GM23338 (cell line): Measurements from ENCODE around the gene CSPG4. TPM values are rescaled to one million over a fixed set of nuclear protein-coding genes. Genes with fewer than 3 reads are reported as not detected.
"Not testable (repeated sequence)": the region's sequence is repeated elsewhere in the genome, so short reads cannot be mapped to it uniquely, and the experiment has no call there.

Experiments
- ATAC-seq: fragments of 200-7000 bp; cut with Tn5 transposase; 3 replicates; pipeline ENCODE4 v1.9.1; 2020
- DNase-seq: peaks from one replicate; pipeline ENCODE4 v3.0.0-alpha.2; 2015; ENCODE audit warnings: low spot score
- H2AFZ ChIP-seq: fragments of 200-600 bp; sonication (generic); 2 replicates; pipeline ENCODE4 v1.8.0; 2016; ENCODE audit warnings: antibody characterized with exemption, mild to moderate bottlenecking, moderate library complexity
- H3F3A ChIP-seq: fragments of 200-600 bp; sonication (generic); replicated peaks from 2 replicates; pipeline ENCODE4 v1.8.0; 2017; ENCODE audit warnings: antibody characterized with exemption, mixed run types, low read depth
- H3K27ac ChIP-seq: fragments of 200-600 bp; sonication (generic); 2 replicates; pipeline ENCODE4 v1.6.1; 2016; ENCODE audit warnings: low read depth
- H3K27me3 ChIP-seq: fragments of 200-600 bp; sonication (generic); 2 replicates; pipeline ENCODE4 v1.8.0; 2016; ENCODE audit warnings: mild to moderate bottlenecking, mixed run types, moderate library complexity; ENCODE audit not compliant: insufficient read depth
- H3K36me3 ChIP-seq: fragments of 200-600 bp; sonication (generic); 2 replicates; pipeline ENCODE4 v1.8.0; 2016; ENCODE audit warnings: mild to moderate bottlenecking; ENCODE audit not compliant: insufficient read depth
- H3K4me1 ChIP-seq: fragments of 200-600 bp; sonication (generic); 2 replicates; pipeline ENCODE4 v1.8.0; 2016; ENCODE audit warnings: mild to moderate bottlenecking, moderate library complexity; ENCODE audit not compliant: insufficient read depth
- H3K4me2 ChIP-seq: fragments of 200-600 bp; sonication (generic); 2 replicates; pipeline ENCODE4 v1.7.1; 2017; ENCODE audit warnings: mixed run types
- H3K4me3 ChIP-seq: fragments of 200-600 bp; sonication (generic); 2 replicates; pipeline ENCODE4 v1.6.1; 2016; ENCODE audit warnings: mixed run types
- H3K79me2 ChIP-seq: fragments of 200-600 bp; sonication (generic); replicated peaks from 2 replicates; pipeline ENCODE4 v1.8.0; 2017; ENCODE audit warnings: mild to moderate bottlenecking; ENCODE audit not compliant: insufficient read depth
- H3K9me2 ChIP-seq: fragments of 200-600 bp; sonication (generic); 2 replicates; pipeline ENCODE4 v1.8.0; 2017; ENCODE audit not compliant: insufficient read depth
- H4K20me1 ChIP-seq: fragments of 200-600 bp; sonication (generic); replicated peaks from 2 replicates; pipeline ENCODE4 v1.8.0; 2017; ENCODE audit warnings: mild to moderate bottlenecking; ENCODE audit not compliant: insufficient read depth
- H3K27ac Mint-ChIP-seq: 2 replicates; pipeline ENCODE4 v1.8.0; 2020; ENCODE audit warnings: inconsistent platforms, mild to moderate bottlenecking, moderate library complexity, mixed read lengths
- H3K27me3 Mint-ChIP-seq: 3 replicates; pipeline ENCODE4 v1.8.0; 2022; ENCODE audit warnings: low read depth, mild to moderate bottlenecking, moderate library complexity, mixed read lengths, inconsistent platforms; ENCODE audit not compliant: insufficient read depth, poor library complexity
- H3K36me3 Mint-ChIP-seq: 3 replicates; pipeline ENCODE4 v1.8.0; 2021; ENCODE audit warnings: low read depth, mild to moderate bottlenecking, inconsistent platforms, moderate library complexity, mixed read lengths
- H3K4me1 Mint-ChIP-seq: 3 replicates; pipeline ENCODE4 v1.8.0; 2020; ENCODE audit warnings: mild to moderate bottlenecking, inconsistent platforms, mixed read lengths
- H3K4me3 Mint-ChIP-seq: 3 replicates; pipeline ENCODE4 v1.8.0; 2021; ENCODE audit warnings: moderate library complexity, mild to moderate bottlenecking, inconsistent platforms, mixed read lengths
- H3K9me3 Mint-ChIP-seq: 3 replicates; pipeline ENCODE4 v1.8.0; 2020; ENCODE audit warnings: moderate library complexity, mild to moderate bottlenecking, inconsistent platforms, mixed read lengths
- CREB1 ChIP-seq: fragments of 250-450 bp; sonication (Bioruptor Pico); IDR thresholded peaks from 2 replicates; pipeline ENCODE4 v1.5.0; 2020; ENCODE audit warnings: low read depth, mild to moderate bottlenecking, moderate library complexity
- CTCF ChIP-seq, 2 experiments: fragments of 200-600 bp in 1 of 2; sonication (generic) in 1 of 2; conservative IDR thresholded peaks; 2 replicates each; pipeline versions ENCODE4 v1.5.1 to v1.6.1; 2016 to 2017; ENCODE audit warnings: antibody characterized with exemption in 2 of 2, low read depth in 2 of 2, mild to moderate bottlenecking in 2 of 2, moderate library complexity in 1 of 2
- ETS1 ChIP-seq: IDR thresholded peaks from 2 replicates; pipeline ENCODE4 v1.6.1; 2016; ENCODE audit warnings: antibody characterized with exemption
- EZH2 ChIP-seq: fragments of 200-600 bp; sonication (generic); IDR thresholded peaks from one replicate; pipeline ENCODE4 v1.8.0; 2017; ENCODE audit warnings: antibody characterized with exemption, mild to moderate bottlenecking, low read depth; ENCODE audit not compliant: unreplicated experiment
- JUNB ChIP-seq: IDR thresholded peaks from one replicate; pipeline ENCODE4 v1.6.1; 2016; ENCODE audit warnings: antibody characterized with exemption; ENCODE audit not compliant: unreplicated experiment
- NANOG ChIP-seq: IDR thresholded peaks from 2 replicates; pipeline ENCODE4 v1.6.1; 2016; ENCODE audit warnings: antibody characterized with exemption, borderline replicate concordance
- STAT1 ChIP-seq: IDR thresholded peaks from one replicate; pipeline ENCODE4 v1.6.1; 2016; ENCODE audit warnings: antibody characterized with exemption; ENCODE audit not compliant: unreplicated experiment
- ZNF114 ChIP-seq: fragments of 250-450 bp; sonication (Bioruptor Pico); IDR thresholded peaks from 2 replicates; pipeline ENCODE4 v1.5.0; 2020; ENCODE audit warnings: mild to moderate bottlenecking, moderate library complexity
- ZNF331 ChIP-seq: fragments of 250-450 bp; sonication (Bioruptor Pico); IDR thresholded peaks from 2 replicates; pipeline ENCODE4 v1.5.0; 2020; ENCODE audit warnings: low read depth, mild to moderate bottlenecking, moderate library complexity
- ZNF462 ChIP-seq: fragments of 250-450 bp; sonication (Bioruptor Pico); IDR thresholded peaks from 2 replicates; pipeline ENCODE4 v1.5.0; 2020; ENCODE audit warnings: mild to moderate bottlenecking, moderate library complexity
- polyA plus RNA-seq: library from polyadenylated mRNA; unstranded; fragments of >200 nt; fragmentation: Nextera tagmentation; extraction: Ambion mirVana; gene quantifications from 2 replicates; pipeline ENCODE4 v1.2.1, GENCODE V29; 2016
- total RNA-seq: library from RNA; depleted of rRNA; stranded (reverse); fragments of >200 nt; shearing (Covaris generic); gene quantifications from 2 replicates; pipeline ENCODE4 v1.2.3, GENCODE V29; 2014
- TF ChIP-seq, protein P1 (sequence below): IDR thresholded peaks from one replicate; pipeline ENCODE4 v1.6.1; 2018; ENCODE audit warnings: antibody characterized with exemption; ENCODE audit not compliant: unreplicated experiment

Gene CSPG4
- total and polyA plus RNA-seq, 2 experiments from 2014 or later, result 0.27 to 4.0 TPM

DNA sequence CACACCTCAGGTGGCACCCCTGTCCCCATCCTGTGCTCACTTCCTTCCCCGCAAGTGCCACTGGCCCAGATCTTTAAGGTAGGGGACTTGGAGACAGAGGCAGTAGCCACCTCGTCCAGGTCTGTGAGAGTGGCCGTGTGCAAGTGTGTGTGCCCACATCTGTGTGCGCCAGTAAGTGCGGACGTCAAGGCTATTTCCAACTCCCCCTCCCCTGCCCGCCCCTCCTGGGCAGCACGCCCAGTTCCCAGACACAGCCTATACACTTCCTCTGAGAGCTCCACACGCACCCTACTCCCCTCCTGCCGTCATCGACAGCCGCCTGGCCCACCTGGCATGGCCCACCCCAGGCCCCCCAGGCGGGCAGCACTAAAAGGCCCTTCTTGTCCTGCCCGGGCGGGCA lies 3.2 kb downstream of the CSPG4 start:
- ATAC-seq, result not testable (repeated sequence)

GRCh38 chr15:75706682-75706954 lies 6.0 kb downstream of the CSPG4 start:
- Histone ChIP-seq H3K36me3 (no peaks in the 10 kb centered on the region), H3K9me2 (no peaks in the 10 kb centered on the region), H2AFZ (no peak overlapping the region), H3K4me3 (no peak overlapping the region), H3K27ac (no peak overlapping the region), H3F3A (no peaks in the 10 kb centered on the region), H3K4me2 (no peak overlapping the region), H4K20me1 (no peaks in the 10 kb centered on the region), H3K4me1 (no peaks in the 10 kb centered on the region), H3K27me3 (no peaks in the 10 kb centered on the region), H3K79me2 (no peaks in the 10 kb centered on the region)
- DNase-seq, result no peak
- H3K4me1 Mint-ChIP-seq, result peaks cover 21% of the 10 kb centered on the region
- H3K27ac Mint-ChIP-seq, result no peak overlapping the region
- H3K9me3 Mint-ChIP-seq, result no peaks in the 10 kb centered on the region
- no peak for ATAC-seq
- peaks cover 9% of the 10 kb centered on the region for H3K27me3 Mint-ChIP-seq
- no peaks in the 10 kb centered on the region for H3K36me3 Mint-ChIP-seq
- no peak overlapping the region for H3K4me3 Mint-ChIP-seq
- TF ChIP-seq STAT1 (no peak), ZNF331 (no peak), ETS1 (no peak), CTCF (conservative IDR thresholded peaks at IDR 0.05; ENCODE audit: low read depth in 2 of 2) (no peak), JUNB (no peak), ZNF462 (CRISPR knock-in tag) (no peak), CREB1 (CRISPR knock-in tag) (no peak), ZNF114 (CRISPR knock-in tag) (no peak), EZH2 (no peak), NANOG (no peak)
- TF ChIP-seq, protein P1, sequence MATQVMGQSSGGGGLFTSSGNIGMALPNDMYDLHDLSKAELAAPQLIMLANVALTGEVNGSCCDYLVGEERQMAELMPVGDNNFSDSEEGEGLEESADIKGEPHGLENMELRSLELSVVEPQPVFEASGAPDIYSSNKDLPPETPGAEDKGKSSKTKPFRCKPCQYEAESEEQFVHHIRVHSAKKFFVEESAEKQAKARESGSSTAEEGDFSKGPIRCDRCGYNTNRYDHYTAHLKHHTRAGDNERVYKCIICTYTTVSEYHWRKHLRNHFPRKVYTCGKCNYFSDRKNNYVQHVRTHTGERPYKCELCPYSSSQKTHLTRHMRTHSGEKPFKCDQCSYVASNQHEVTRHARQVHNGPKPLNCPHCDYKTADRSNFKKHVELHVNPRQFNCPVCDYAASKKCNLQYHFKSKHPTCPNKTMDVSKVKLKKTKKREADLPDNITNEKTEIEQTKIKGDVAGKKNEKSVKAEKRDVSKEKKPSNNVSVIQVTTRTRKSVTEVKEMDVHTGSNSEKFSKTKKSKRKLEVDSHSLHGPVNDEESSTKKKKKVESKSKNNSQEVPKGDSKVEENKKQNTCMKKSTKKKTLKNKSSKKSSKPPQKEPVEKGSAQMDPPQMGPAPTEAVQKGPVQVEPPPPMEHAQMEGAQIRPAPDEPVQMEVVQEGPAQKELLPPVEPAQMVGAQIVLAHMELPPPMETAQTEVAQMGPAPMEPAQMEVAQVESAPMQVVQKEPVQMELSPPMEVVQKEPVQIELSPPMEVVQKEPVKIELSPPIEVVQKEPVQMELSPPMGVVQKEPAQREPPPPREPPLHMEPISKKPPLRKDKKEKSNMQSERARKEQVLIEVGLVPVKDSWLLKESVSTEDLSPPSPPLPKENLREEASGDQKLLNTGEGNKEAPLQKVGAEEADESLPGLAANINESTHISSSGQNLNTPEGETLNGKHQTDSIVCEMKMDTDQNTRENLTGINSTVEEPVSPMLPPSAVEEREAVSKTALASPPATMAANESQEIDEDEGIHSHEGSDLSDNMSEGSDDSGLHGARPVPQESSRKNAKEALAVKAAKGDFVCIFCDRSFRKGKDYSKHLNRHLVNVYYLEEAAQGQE, result no peak

More for the DNA sequence above, 3.2 kb downstream of the CSPG4 start:
- H4K20me1 ChIP-seq, H3K27ac ChIP-seq, H3K36me3 ChIP-seq, DNase-seq, H2AFZ ChIP-seq, H3K27ac Mint-ChIP-seq, H3K4me1 ChIP-seq, H3K4me3 Mint-ChIP-seq, H3K79me2 ChIP-seq, H3F3A ChIP-seq, H3K9me3 Mint-ChIP-seq, H3K9me2 ChIP-seq, H3K4me2 ChIP-seq, H3K36me3 Mint-ChIP-seq, H3K4me3 ChIP-seq: not testable (repeated sequence)
- H3K27me3 ChIP-seq, result peaks cover 12% of the 10 kb centered on the region
- Mint-ChIP-seq H3K27me3 (peaks cover 17% of the 10 kb centered on the region), H3K4me1 (peaks cover 31% of the 10 kb centered on the region)
